IPS DF 6.9 (cell line): ENCODE measurements around the gene ERP44.
"Not testable (repeated sequence)": the region's sequence is repeated elsewhere in the genome, so short reads cannot be mapped to it uniquely, and the experiment has no call there.

Source experiments
- DNase-seq: peaks from one replicate; pipeline ENCODE4 v3.0.0-alpha.2; 2013; ENCODE audit warnings: low read depth, low spot score
- H3K27ac ChIP-seq: one replicate; pipeline ENCODE4 v1.5.1; 2013; ENCODE audit warnings: low read length, control low read depth
- H3K27me3 ChIP-seq: 2 replicates; pipeline ENCODE4 v1.6.1; 2013; ENCODE audit warnings: mild to moderate bottlenecking, low read length; ENCODE audit not compliant: control insufficient read depth, insufficient read depth
- H3K36me3 ChIP-seq: 2 replicates; pipeline ENCODE4 v1.6.1; 2013; ENCODE audit warnings: low read length; ENCODE audit not compliant: control insufficient read depth, insufficient read depth
- H3K4me1 ChIP-seq: 2 replicates; pipeline ENCODE4 v1.6.1; 2013; ENCODE audit warnings: low read length; ENCODE audit not compliant: control insufficient read depth, insufficient read depth
- H3K4me3 ChIP-seq: 2 replicates; pipeline ENCODE4 v1.5.1; 2013; ENCODE audit warnings: mild to moderate bottlenecking, low read length
- H3K9me3 ChIP-seq: 2 replicates; pipeline ENCODE4 v1.6.1; 2013; ENCODE audit warnings: low read length, inconsistent platforms; ENCODE audit not compliant: control insufficient read depth, insufficient read depth
- WGBS: extraction: QIAGEN DNeasy Blood & Tissue Kit; methylation state at CpG from one replicate; pipeline ENCODE4 v1.1.7; 2013; ENCODE audit warnings: mixed read lengths, missing lambda C conversion rate; ENCODE audit not compliant: insufficient read length, insufficient coverage; 5-methylcytosine and 5-hydroxymethylcytosine counted together

ERP44 gene

DNA sequence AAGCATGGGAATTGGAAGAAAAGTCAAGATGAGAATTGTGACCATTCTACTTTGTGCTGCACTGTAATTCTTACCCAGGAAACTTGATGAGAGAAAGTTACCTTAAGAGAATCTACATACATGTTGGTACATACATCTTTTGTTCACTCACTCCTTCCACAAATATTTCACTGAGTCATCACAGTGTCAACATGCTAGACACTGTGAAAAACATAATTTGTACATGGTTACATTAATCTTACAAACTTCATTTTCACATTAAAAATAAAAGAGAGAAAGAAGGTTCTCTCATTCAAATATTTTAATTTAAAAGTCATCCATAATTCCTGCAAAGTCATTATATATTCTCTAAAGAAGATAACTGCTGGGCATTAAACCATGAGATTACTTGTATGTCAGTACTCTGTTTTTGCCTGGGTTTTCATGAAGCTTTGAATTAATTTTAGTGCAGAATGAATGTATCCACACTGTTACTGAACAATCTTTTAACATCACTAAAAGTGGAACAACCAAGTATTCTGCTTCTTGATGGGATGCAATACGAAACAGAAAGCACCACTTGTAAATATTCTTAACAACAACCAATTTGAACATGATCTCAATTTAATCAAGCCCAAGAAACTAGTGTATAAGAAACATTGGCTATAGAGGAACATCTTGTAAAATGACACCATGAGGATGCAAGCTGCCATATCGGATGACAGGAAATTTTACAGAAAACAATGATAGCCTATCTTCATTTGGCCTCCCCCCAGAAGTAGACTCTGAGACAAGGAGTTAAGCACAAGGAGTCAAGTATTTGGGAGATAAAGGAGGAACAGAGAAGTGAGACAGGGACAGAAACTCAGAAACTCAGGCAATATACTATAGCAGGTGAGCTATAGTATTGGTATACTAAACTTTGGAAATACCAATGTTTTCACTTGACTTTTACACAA, 28.4 kb downstream of the ERP44 start:
- DNase-seq, result no peak
- H3K27me3 ChIP-seq, result no peaks in the 10 kb centered on the region
- WGBS, result no CpG with 5 or more reads among the region's 2 CpGs
- H3K4me3 ChIP-seq, result no peak overlapping the region
- no peak overlapping the region for H3K27ac ChIP-seq
- H3K4me1 ChIP-seq, result no peaks in the 10 kb centered on the region
- H3K36me3 ChIP-seq, result no peaks in the 10 kb centered on the region
- H3K9me3 ChIP-seq, result no peaks in the 10 kb centered on the region

DNA sequence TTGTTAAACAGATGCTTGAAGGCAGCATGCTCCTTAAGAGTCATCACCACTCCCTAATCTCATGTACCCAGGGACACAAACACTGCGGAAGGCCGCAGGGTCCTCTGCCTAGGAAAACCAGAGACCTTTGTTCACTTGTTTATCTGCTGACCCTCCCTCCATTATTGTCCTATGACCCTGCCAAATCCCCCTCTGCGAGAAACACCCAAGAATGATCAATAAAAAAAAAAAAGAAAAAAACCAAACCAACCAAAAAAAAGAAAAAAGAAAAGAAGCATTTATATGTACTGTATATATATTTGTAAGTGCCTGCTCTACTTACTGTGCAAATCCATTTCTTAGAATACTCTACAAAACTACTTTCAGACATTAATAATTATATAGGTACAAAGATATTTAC, 29.7 kb downstream of the ERP44 start:
- not testable (repeated sequence) for H3K9me3 ChIP-seq, H3K4me3 ChIP-seq, DNase-seq, H3K27ac ChIP-seq, H3K4me1 ChIP-seq, H3K36me3 ChIP-seq, H3K27me3 ChIP-seq
- WGBS, result no CpG with 5 or more reads among the region's 3 CpGs

DNA sequence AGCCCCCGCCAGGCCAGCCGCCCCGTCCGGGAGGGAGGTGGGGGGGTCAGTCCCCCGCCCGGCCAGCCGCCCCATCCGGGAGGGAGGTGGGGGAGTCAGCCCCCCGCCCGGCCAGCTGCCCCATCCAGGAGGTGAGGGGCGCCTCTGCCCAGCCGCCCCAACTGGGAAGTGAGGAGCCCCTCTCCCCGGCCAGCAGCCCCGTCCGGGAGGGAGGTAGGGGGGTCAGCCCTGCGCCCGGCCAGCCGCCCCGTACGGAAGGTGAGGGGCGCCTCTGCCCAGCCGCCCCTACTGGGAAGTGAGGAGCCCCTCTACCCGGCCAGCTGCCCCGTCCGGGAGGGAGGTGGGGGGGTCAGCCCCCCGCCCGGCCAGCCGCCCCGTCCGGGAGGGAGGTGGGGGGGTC, 30.8 kb downstream of the ERP44 start:
- H3K27ac ChIP-seq, H3K9me3 ChIP-seq, H3K4me1 ChIP-seq, H3K36me3 ChIP-seq, DNase-seq, H3K4me3 ChIP-seq, H3K27me3 ChIP-seq: not testable (repeated sequence)
- no CpG with 5 or more reads among the region's 30 CpGs for WGBS

DNA sequence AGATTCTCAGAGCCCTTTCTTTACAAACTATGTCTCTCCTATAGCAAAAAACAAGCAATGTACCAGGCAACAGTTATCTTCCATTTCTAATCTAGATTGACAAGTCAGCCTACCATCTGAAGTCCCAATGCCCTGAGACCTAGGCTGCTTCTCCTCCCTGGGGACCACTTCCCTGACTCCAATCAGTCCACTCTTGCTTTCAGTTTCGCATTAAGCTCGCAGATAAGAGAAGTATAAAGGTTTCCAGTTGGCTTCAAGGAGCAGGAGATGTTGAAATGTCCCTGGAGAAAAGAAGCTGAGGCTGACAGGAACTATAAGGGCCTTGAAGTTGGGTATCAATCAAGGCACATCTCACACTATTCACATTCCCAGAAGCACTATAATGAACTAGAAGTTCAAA, 32.3 kb downstream of the ERP44 start:
- no peaks in the 10 kb centered on the region for H3K4me1 ChIP-seq
- no peaks in the 10 kb centered on the region for H3K9me3 ChIP-seq
- no peak for DNase-seq
- H3K4me3 ChIP-seq, result no peak overlapping the region
- H3K27ac ChIP-seq, result no peak overlapping the region
- no CpG with 5 or more reads among the region's 2 CpGs for WGBS
- no peaks in the 10 kb centered on the region for H3K36me3 ChIP-seq
- no peaks in the 10 kb centered on the region for H3K27me3 ChIP-seq

DNA sequence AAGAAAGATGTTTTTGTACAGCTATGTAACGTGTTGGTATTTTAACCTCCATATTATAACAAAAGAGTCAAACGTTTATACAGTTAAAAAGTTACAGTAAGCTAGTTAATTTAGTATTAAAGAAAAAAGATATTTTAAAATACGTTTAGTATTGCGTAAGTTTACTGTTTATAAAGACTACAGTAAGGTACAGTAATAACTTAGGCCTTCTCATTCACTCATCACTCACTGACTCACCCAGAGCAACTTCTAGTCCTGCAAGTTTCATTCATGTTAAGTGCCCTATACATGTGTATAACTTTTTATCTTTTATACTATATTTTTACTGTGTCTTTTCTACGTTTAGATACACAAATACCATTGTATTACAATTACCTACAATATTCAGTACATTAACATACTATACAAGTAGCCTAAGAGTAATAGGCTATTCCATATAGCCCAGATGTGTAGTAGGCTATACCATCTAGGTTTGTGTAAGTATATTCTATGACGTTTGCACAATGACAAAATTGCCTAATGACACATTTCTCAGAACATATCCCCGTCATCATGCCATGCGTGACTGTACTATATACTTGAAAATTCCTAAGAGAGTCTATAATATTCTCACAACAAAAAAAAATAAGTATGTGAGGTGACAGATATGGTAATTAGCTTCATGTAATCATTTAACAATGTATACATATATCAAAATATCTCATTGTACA, 33.8 kb downstream of the ERP44 start:
- no peak for DNase-seq
- 100% methylated on average over 3 of the region's 8 CpGs for WGBS
- H3K27ac ChIP-seq, result no peak overlapping the region
- no peaks in the 10 kb centered on the region for H3K4me1 ChIP-seq
- no peaks in the 10 kb centered on the region for H3K27me3 ChIP-seq
- no peaks in the 10 kb centered on the region for H3K36me3 ChIP-seq
- H3K9me3 ChIP-seq, result no peaks in the 10 kb centered on the region
- no peak overlapping the region for H3K4me3 ChIP-seq

DNA sequence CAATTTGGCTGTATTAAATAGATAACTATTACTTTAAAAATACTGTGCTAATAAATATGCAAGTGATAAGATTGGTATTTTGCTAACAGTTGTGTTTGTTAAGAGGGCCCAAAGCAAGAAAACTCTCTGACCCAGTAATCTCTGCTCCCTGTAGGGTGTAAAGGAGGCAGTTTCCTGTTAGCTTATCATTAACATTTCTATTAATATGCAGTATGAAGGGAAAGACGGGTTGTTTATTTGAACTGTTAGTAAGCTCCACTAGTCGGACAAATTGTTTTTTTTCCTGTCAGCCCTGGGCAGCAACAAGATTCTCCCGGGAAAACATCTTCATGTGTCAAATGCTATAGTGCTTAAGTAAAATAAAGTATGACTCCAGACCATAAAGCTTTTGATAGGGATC, 35.6 kb downstream of the ERP44 start:
- Histone ChIP-seq H3K9me3 (no peaks in the 10 kb centered on the region), H3K27me3 (no peaks in the 10 kb centered on the region), H3K27ac (no peak overlapping the region), H3K4me1 (no peaks in the 10 kb centered on the region), H3K4me3 (no peak overlapping the region), H3K36me3 (no peaks in the 10 kb centered on the region)
- no CpG with 5 or more reads among the region's 3 CpGs for WGBS
- DNase-seq, result no peak

DNA sequence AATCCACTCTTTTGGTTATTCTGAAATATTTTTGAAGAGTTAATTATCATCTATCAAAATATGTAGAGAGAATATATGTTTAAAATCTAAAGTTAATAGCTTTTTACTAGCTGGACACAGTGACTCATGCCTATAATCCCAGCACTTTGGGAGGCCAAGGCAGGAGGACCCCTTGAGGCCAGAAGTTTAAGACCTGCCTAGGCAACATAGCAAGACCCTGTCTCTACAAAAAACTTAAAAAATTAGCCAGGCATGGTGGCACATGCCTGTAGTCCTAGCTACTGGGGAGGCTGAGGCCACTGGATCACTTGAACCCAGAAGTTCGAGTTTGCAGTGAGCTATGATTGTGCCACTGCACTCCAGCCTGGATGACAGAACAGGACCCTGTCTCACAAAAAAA, 36.1 kb downstream of the ERP44 start:
- not testable (repeated sequence) for H3K27me3 ChIP-seq, DNase-seq, H3K4me3 ChIP-seq, H3K36me3 ChIP-seq, H3K27ac ChIP-seq, H3K4me1 ChIP-seq, H3K9me3 ChIP-seq
- no CpG with 5 or more reads among the region's 1 CpG for WGBS

DNA sequence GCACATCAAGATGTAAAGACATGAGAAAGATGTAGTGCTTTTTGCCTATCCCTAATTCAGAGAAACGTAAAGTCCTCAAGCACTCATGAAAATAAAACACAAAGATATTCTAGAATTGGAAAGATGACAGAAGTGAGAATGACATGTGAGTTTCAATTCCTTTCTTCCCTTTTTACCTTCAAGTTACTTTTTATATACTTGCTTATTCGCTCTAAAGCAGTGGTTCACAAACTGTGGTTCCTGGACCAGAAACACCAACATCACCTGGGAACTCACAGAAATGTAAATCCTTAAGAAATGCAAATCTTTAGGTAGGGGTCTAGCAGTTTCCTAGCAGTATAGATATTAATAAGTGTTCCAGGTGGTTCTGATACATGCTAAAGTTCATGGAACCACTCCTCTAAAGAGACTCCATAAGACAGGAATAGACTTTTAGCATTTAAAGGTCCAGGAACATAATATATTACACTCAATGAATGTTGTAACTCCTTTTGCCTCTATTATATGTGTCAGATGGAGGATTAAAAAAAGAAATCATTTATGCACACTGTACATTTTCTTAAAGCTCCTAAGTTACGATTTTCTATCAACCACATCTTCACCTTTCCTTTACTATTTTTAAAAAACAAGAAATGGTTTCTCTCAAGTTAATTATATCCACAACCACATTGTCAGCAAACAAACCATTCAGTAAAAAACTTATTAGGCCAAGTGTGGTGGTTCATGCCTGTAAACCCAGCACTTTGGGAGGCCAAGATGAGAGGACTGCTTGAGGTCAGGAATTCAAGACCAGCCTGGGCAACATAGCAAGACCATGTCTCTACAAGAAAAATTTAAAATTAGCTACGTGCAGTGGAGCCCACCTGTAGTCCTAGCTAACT, 39.9 kb downstream of the ERP44 start:
- Histone ChIP-seq H3K27me3 (no peaks in the 10 kb centered on the region), H3K27ac (no peak overlapping the region), H3K4me3 (no peak overlapping the region), H3K9me3 (no peaks in the 10 kb centered on the region), H3K4me1 (no peaks in the 10 kb centered on the region), H3K36me3 (no peaks in the 10 kb centered on the region)
- WGBS, result 100% methylated on average over 1 of the region's 4 CpGs
- DNase-seq, result no peak

DNA sequence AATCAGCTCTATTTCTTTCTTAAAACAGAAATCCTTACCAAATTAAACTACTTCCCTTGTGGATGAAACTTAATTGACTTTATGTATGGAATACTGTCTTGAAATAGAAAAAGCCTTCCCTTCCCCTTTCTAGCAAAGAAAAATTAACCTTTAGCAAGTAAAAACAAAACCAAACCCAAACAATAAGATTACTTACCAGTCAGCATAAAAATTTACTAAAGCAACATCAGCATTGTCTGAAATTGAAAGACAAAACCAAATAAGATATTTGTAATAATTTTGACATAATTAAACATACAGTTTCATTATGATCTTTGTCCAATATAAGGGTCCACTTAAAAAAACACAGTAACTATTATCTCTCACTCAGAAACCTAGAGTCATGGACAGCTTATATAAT, 41.2 kb downstream of the ERP44 start:
- H3K9me3 ChIP-seq, result no peaks in the 10 kb centered on the region
- no peak for DNase-seq
- no peaks in the 10 kb centered on the region for H3K36me3 ChIP-seq
- no peaks in the 10 kb centered on the region for H3K4me1 ChIP-seq
- no peak overlapping the region for H3K27ac ChIP-seq
- H3K27me3 ChIP-seq, result no peaks in the 10 kb centered on the region
- H3K4me3 ChIP-seq, result no peak overlapping the region

DNA sequence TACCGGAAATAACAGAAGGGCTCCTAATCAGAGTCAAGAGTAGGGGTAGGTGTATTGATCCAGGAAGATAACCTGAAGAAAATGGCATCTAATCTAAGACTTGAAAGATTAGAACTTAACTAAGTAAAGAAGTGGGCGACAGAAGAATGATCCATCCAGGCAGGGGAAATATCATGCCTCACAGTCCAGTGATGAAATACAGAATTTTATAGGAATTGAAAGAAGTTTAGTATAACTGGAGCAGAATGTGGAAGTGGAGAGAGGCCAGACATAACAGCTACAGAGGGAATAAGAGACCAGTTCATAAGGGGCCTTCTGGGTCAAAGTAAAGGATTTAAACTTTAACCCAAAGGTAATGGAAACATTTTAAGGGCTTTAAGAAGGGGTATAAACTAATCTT, 42.2 kb downstream of the ERP44 start:
- H3K36me3 ChIP-seq, result no peaks in the 10 kb centered on the region

More for the DNA sequence above, 42.2 kb downstream of the ERP44 start:
- H3K9me3 ChIP-seq, result no peaks in the 10 kb centered on the region
- H3K4me3 ChIP-seq, result no peak overlapping the region
- H3K4me1 ChIP-seq, result no peaks in the 10 kb centered on the region
- no peaks in the 10 kb centered on the region for H3K27me3 ChIP-seq
- no peak overlapping the region for H3K27ac ChIP-seq
- WGBS, result no CpG with 5 or more reads among the region's 2 CpGs
- DNase-seq, result no peak
